Measurements from ENCODE around the gene SLC2A6.

GRCh38 chr9:133507246-133507965 lies 28.5 kb upstream of the SLC2A6 start:
- TF ChIP-seq POLR2A (IDR thresholded peaks at IDR 0.05; ENCODE audit: low read depth, low read length) = no peak
- no peak for TF ChIP-seq TAF1 (IDR thresholded peaks at IDR 0.05; ENCODE audit: low read depth, low read length)
- TF ChIP-seq POLR2AphosphoS5 (IDR thresholded peaks at IDR 0.05; ENCODE audit: low read depth, low read length) = no peak
- TF ChIP-seq POU2F2 (IDR thresholded peaks at IDR 0.05; ENCODE audit: low read depth, low read length) = no peak
- no peak for TF ChIP-seq PAX5 (IDR thresholded peaks at IDR 0.05; ENCODE audit: insufficient read depth, low read length, severe bottlenecking)
- no peak for TF ChIP-seq SPI1 (IDR thresholded peaks at IDR 0.05; ENCODE audit: low read depth, low read length)

All from GM12891 (cell line).